Testis (tissue), 2 donors: ENCODE data around the gene KHDRBS2.

Source experiments
- POLR2A ChIP-seq: fragments of 450-650 bp; IDR thresholded peaks from one replicate; pipeline ENCODE4 v1.6.1; 2017; ENCODE audit warnings: antibody characterized with exemption, mild to moderate bottlenecking, moderate library complexity
- TF ChIP-seq, protein P1 (sequence below), 3 experiments: fragments of 450-650 bp in 2 of 3; fragments of 200-600 bp in 1 of 3; sonication (generic) in 1 of 3; IDR thresholded peaks; one replicate each; pipeline ENCODE4 v1.5.1; 2016 to 2019; ENCODE audit warnings: antibody characterized with exemption in 3 of 3, mild to moderate bottlenecking in 2 of 3, moderate library complexity in 1 of 3

DNA sequence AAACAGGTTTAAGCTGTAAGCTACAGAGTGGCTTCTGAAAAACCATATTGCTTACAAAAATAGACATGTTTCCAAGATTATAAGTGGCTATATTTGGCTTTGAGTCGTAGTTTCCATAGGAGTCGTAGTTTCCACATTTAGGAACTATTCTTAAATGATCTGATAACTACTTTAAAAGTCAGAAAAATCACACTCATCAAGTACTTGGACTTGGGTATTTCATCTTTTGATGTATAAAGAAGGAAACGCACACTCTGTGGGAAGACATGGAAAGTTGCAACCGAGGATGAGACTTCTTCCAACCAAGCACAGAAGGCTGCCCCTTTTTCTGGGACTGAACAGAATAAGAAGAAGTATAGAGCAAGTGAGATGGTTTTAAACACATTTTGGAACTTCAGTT, 118.3 kb downstream of the KHDRBS2 start:
- TF ChIP-seq, protein P1, sequence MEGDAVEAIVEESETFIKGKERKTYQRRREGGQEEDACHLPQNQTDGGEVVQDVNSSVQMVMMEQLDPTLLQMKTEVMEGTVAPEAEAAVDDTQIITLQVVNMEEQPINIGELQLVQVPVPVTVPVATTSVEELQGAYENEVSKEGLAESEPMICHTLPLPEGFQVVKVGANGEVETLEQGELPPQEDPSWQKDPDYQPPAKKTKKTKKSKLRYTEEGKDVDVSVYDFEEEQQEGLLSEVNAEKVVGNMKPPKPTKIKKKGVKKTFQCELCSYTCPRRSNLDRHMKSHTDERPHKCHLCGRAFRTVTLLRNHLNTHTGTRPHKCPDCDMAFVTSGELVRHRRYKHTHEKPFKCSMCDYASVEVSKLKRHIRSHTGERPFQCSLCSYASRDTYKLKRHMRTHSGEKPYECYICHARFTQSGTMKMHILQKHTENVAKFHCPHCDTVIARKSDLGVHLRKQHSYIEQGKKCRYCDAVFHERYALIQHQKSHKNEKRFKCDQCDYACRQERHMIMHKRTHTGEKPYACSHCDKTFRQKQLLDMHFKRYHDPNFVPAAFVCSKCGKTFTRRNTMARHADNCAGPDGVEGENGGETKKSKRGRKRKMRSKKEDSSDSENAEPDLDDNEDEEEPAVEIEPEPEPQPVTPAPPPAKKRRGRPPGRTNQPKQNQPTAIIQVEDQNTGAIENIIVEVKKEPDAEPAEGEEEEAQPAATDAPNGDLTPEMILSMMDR (IDR thresholded peaks at IDR 0.05) = no peak
- TF ChIP-seq POLR2A = no peak
